WTC11 (cell line): ENCODE measurements around the gene ADCY3. TPM values are rescaled to one million over a fixed set of nuclear protein-coding genes. Genes with fewer than 3 reads are reported as not detected.

Source experiments
- AR ChIP-seq: fragments of 250-450 bp; sonication (Bioruptor Pico); IDR thresholded peaks from 2 replicates; pipeline ENCODE4 v1.9.0; 2021; ENCODE audit warnings: mild to moderate bottlenecking
- ARID4B ChIP-seq: sonication (generic); formaldehyde crosslinking; IDR thresholded peaks from 2 replicates; pipeline ENCODE4 v1.8.0; 2023; ENCODE audit warnings: missing genetic modification reagents, mild to moderate bottlenecking, borderline replicate concordance
- ATF3 ChIP-seq: sonication (generic); formaldehyde crosslinking; conservative IDR thresholded peaks from 2 replicates; pipeline ENCODE4 v1.8.1; 2022; ENCODE audit warnings: mild to moderate bottlenecking, missing genetic modification reagents
- CDX4 ChIP-seq: fragments of 250-450 bp; sonication (Bioruptor Pico); IDR thresholded peaks from 2 replicates; pipeline ENCODE4 v1.9.0; 2021; ENCODE audit warnings: moderate library complexity, mild to moderate bottlenecking, inconsistent platforms, borderline replicate concordance
- CREM ChIP-seq: sonication (generic); formaldehyde crosslinking; IDR thresholded peaks from 2 replicates; pipeline ENCODE4 v1.8.1; 2022; ENCODE audit warnings: mild to moderate bottlenecking, missing genetic modification reagents, moderate library complexity
- E2F5 ChIP-seq: sonication (generic); formaldehyde crosslinking; IDR thresholded peaks from 2 replicates; pipeline ENCODE4 v1.8.1; 2022; ENCODE audit warnings: mild to moderate bottlenecking, moderate library complexity, missing genetic modification reagents
- ETV6 ChIP-seq: sonication (generic); formaldehyde crosslinking; IDR thresholded peaks from 2 replicates; pipeline ENCODE4 v1.8.1; 2022; ENCODE audit warnings: mild to moderate bottlenecking, missing genetic modification reagents
- FOXK1 ChIP-seq: sonication (generic); formaldehyde crosslinking; IDR thresholded peaks from 2 replicates; pipeline ENCODE4 v1.8.0; 2022; ENCODE audit warnings: mild to moderate bottlenecking, moderate library complexity, missing genetic modification reagents
- HMGXB4 ChIP-seq: sonication (generic); formaldehyde crosslinking; IDR thresholded peaks from 2 replicates; pipeline ENCODE4 v1.8.1; 2023; ENCODE audit warnings: mild to moderate bottlenecking, moderate library complexity, missing genetic modification reagents
- PRDM15 ChIP-seq: sonication (generic); formaldehyde crosslinking; IDR thresholded peaks from 2 replicates; pipeline ENCODE4 v1.8.0; 2022; ENCODE audit warnings: missing genetic modification reagents
- SMAD3 ChIP-seq: sonication (generic); formaldehyde crosslinking; IDR thresholded peaks from 2 replicates; pipeline ENCODE4 v1.8.0; 2022; ENCODE audit warnings: missing genetic modification reagents, mild to moderate bottlenecking, borderline replicate concordance
- SOX15 ChIP-seq: fragments of 250-450 bp; sonication (Bioruptor Pico); IDR thresholded peaks from 2 replicates; pipeline ENCODE4 v1.9.0; 2021; ENCODE audit warnings: mild to moderate bottlenecking
- STAT6 ChIP-seq: sonication (generic); formaldehyde crosslinking; conservative IDR thresholded peaks from 2 replicates; pipeline ENCODE4 v1.8.1; 2023; ENCODE audit warnings: mild to moderate bottlenecking, low read depth, missing genetic modification reagents, moderate library complexity
- ZBTB43 ChIP-seq: sonication (generic); formaldehyde crosslinking; IDR thresholded peaks from 2 replicates; pipeline ENCODE4 v1.8.1; 2023; ENCODE audit warnings: mild to moderate bottlenecking, missing genetic modification reagents
- ZNF232 ChIP-seq: sonication (generic); formaldehyde crosslinking; IDR thresholded peaks from 2 replicates; pipeline ENCODE4 v1.8.0; 2022; ENCODE audit warnings: mild to moderate bottlenecking, missing genetic modification reagents
- ZNF416 ChIP-seq: fragments of 250-450 bp; sonication (Bioruptor Pico); IDR thresholded peaks from 2 replicates; pipeline ENCODE4 v1.9.0; 2021; ENCODE audit warnings: mild to moderate bottlenecking, inconsistent platforms
- ZNF671 ChIP-seq: fragments of 250-450 bp; sonication (Bioruptor Pico); IDR thresholded peaks from 2 replicates; pipeline ENCODE4 v1.8.0; 2021; ENCODE audit warnings: mild to moderate bottlenecking
- total RNA-seq: library from RNA; stranded (reverse); gene quantifications from 3 replicates; pipeline ENCODE4 v1.2.3, GENCODE V29; 2021

The ADCY3 gene
- total RNA-seq, 1 experiment from 2014 or later, result 37.1 TPM

GRCh38 chr2:24792874-24793760, 126.9 kb downstream of the ADCY3 start, which contains the start of the genes CENPO and PTRHD1 (continued):
- TF ChIP-seq STAT6 (CRISPR knock-in tag), result no peak
- TF ChIP-seq ZNF671, result peak; percentile 54; the same call in 1 of the 2 replicates
- peak; percentile 77; the same call in 1 of the 2 replicates for TF ChIP-seq FOXK1 (CRISPR knock-in tag)
- no peak for TF ChIP-seq SMAD3 (CRISPR knock-in tag)
- TF ChIP-seq ZBTB43, result peak; percentile 90
- peak; percentile 97 for TF ChIP-seq E2F5
- TF ChIP-seq CREM, result peak; percentile 34; the same call in 1 of the 2 replicates
- TF ChIP-seq ZNF232, result peak; percentile 62; the same call in 1 of the 2 replicates
- TF ChIP-seq ETV6 (CRISPR knock-in tag), result peak; percentile 35
- TF ChIP-seq PRDM15, result peak; percentile 88
- TF ChIP-seq ZNF416 (CRISPR knock-in tag), result no peak
- no peak for TF ChIP-seq ATF3
- no peak for TF ChIP-seq SOX15 (CRISPR knock-in tag)
- peak; percentile 80; the same call in 1 of the 2 replicates for TF ChIP-seq AR
- TF ChIP-seq CDX4, result no peak
- TF ChIP-seq HMGXB4 (CRISPR knock-in tag), result peak; percentile 71; the same call in 1 of the 2 replicates
- 0 out of 2 replicates have a peak, but pooled peaks have one; percentile 48 for TF ChIP-seq ARID4B (CRISPR knock-in tag)
